OCI-LY1 (cell line): ENCODE data around the gene LSM10.
A peak's percentile ranks its signal among the peaks of the same experiment; 100 is the strongest.

ENCODE experiments used
- H2AFZ ChIP-seq: fragments of 200-600 bp; sonication (generic), shearing (Covaris generic); 2 replicates; pipeline ENCODE4 v1.6.0; 2014; ENCODE audit warnings: antibody characterized with exemption, mild to moderate bottlenecking, low read length
- H3F3A ChIP-seq: fragments of 200-600 bp; sonication (generic), shearing (Covaris generic); 2 replicates; pipeline ENCODE4 v1.6.0; 2014; ENCODE audit warnings: mild to moderate bottlenecking, antibody characterized with exemption, low read length, moderate library complexity; ENCODE audit not compliant: insufficient read depth
- H3K27ac ChIP-seq: fragments of 200-600 bp; sonication (generic); 2 replicates; pipeline ENCODE4 v1.5.1; 2014; ENCODE audit warnings: low read length, mixed run types, mild to moderate bottlenecking, low read depth; ENCODE audit not compliant: poor library complexity, severe bottlenecking
- H3K27me3 ChIP-seq: fragments of 200-600 bp; sonication (generic); 2 replicates; pipeline ENCODE4 v1.6.0; 2014; ENCODE audit warnings: antibody characterized with exemption, mild to moderate bottlenecking, low read length, moderate library complexity; ENCODE audit not compliant: insufficient read depth
- H3K36me3 ChIP-seq: fragments of 200-600 bp; sonication (generic); 2 replicates; pipeline ENCODE4 v1.6.1; 2014; ENCODE audit warnings: mild to moderate bottlenecking, antibody characterized with exemption, low read length, moderate library complexity, mixed read lengths; ENCODE audit not compliant: insufficient read depth
- H3K4me1 ChIP-seq: fragments of 200-600 bp; sonication (generic); 2 replicates; pipeline ENCODE4 v1.5.1; 2014; ENCODE audit warnings: mild to moderate bottlenecking, low read length, moderate library complexity; ENCODE audit not compliant: insufficient read depth, severe bottlenecking
- H3K4me2 ChIP-seq: fragments of 200-600 bp; sonication (generic), shearing (Covaris generic); 2 replicates; pipeline ENCODE4 v1.6.1; 2014; ENCODE audit warnings: low read length
- H3K4me3 ChIP-seq: fragments of 200-600 bp; sonication (generic); 2 replicates; pipeline ENCODE4 v1.5.1; 2014; ENCODE audit warnings: low read length, low read depth, mild to moderate bottlenecking, mixed read lengths; ENCODE audit not compliant: poor library complexity, severe bottlenecking
- H3K79me2 ChIP-seq: fragments of 200-600 bp; shearing (Covaris generic); 2 replicates; pipeline ENCODE4 v1.6.1; 2016; ENCODE audit warnings: mixed run types, low read length, mixed read lengths; ENCODE audit not compliant: insufficient read depth
- H3K9ac ChIP-seq: fragments of 200-600 bp; sonication (generic), shearing (Covaris generic); 2 replicates; pipeline ENCODE4 v1.6.1; 2014; ENCODE audit warnings: mild to moderate bottlenecking, low read length, mixed read lengths
- H3K9me2 ChIP-seq: fragments of 200-600 bp; sonication (generic), shearing (Covaris generic); 2 replicates; pipeline ENCODE4 v1.6.1; 2014; ENCODE audit warnings: low read depth, mild to moderate bottlenecking, low read length, mixed read lengths
- H3K9me3 ChIP-seq: fragments of 200-600 bp; shearing (Covaris generic); 2 replicates; pipeline ENCODE4 v1.6.1; 2014; ENCODE audit warnings: low read length, mixed read lengths
- H4K20me1 ChIP-seq: fragments of 200-600 bp; sonication (generic), shearing (Covaris generic); 2 replicates; pipeline ENCODE4 v1.6.0; 2016; ENCODE audit warnings: mild to moderate bottlenecking, low read length; ENCODE audit not compliant: insufficient read depth
- EZH2 ChIP-seq: fragments of 200-600 bp; sonication (generic), shearing (Covaris generic); IDR thresholded peaks from 2 replicates; pipeline ENCODE4 v1.8.0; 2017; ENCODE audit warnings: borderline replicate concordance, mixed run types, mild to moderate bottlenecking, antibody characterized with exemption, low read length, moderate library complexity, mixed read lengths
- TF ChIP-seq, protein P1 (sequence below): fragments of 200-600 bp; sonication (generic), shearing (Covaris generic); IDR thresholded peaks from 2 replicates; pipeline ENCODE4 v1.5.1; 2017; ENCODE audit warnings: mild to moderate bottlenecking, antibody characterized with exemption, low read length, moderate library complexity, mixed read lengths

LSM10 gene

DNA sequence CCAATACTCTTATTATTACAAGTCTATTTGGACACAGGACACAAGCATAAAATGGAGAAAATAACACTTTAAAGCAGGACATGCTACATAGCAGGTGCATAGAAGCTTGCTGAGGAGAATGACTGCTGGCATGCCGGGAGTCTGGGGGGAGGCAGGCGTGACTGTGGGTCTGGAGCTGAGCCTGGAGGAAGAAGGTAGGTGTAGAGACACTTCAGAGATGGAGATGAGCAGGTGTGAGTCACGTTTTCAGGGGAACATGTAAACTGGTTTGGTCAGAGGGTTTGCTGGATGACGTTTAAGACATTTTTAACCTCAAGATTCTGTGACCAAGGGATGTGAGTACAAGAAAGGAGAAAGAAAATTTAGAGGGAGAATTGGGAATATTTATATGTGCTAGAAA is 28.1 kb upstream of the LSM10 start:
- Histone ChIP-seq H3K4me2 (no peak overlapping the region), H3K9me2 (no peaks in the 10 kb centered on the region), H3K9ac (no peak overlapping the region), H3F3A (no peaks in the 10 kb centered on the region), H3K79me2 (no peaks in the 10 kb centered on the region), H3K4me3 (no peak overlapping the region), H3K36me3 (no peaks in the 10 kb centered on the region), H3K4me1 (no peaks in the 10 kb centered on the region), H3K27ac (no peak overlapping the region), H3K27me3 (0 out of 2 replicates have a peak, but pooled peaks cover 5% of the 10 kb centered on the region), H3K9me3 (no peaks in the 10 kb centered on the region), H2AFZ (no peak overlapping the region), H4K20me1 (no peaks in the 10 kb centered on the region)
- TF ChIP-seq EZH2, result no peak
- TF ChIP-seq, protein P1, sequence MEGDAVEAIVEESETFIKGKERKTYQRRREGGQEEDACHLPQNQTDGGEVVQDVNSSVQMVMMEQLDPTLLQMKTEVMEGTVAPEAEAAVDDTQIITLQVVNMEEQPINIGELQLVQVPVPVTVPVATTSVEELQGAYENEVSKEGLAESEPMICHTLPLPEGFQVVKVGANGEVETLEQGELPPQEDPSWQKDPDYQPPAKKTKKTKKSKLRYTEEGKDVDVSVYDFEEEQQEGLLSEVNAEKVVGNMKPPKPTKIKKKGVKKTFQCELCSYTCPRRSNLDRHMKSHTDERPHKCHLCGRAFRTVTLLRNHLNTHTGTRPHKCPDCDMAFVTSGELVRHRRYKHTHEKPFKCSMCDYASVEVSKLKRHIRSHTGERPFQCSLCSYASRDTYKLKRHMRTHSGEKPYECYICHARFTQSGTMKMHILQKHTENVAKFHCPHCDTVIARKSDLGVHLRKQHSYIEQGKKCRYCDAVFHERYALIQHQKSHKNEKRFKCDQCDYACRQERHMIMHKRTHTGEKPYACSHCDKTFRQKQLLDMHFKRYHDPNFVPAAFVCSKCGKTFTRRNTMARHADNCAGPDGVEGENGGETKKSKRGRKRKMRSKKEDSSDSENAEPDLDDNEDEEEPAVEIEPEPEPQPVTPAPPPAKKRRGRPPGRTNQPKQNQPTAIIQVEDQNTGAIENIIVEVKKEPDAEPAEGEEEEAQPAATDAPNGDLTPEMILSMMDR, result no peak

DNA sequence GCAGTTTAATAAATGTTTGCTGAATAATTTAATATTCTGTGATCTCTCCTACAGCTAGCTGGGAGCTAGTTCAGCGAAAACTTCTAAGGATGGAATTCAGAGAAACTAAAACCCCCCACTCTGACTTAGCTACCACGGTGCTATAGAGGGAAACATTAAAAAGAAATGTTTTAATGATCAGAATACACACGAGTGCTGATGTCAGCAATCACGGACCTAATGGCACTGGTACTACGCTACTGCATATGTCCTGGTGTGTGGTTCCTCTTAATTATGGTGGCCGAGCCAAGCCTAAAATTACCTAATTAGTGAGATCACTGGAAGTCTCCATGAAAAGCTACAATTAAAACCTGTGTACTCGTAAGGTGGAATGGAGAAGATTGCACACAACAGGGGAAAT is 23.9 kb upstream of the LSM10 start:
- H3K9me3 ChIP-seq, result no peaks in the 10 kb centered on the region
- no peak for TF ChIP-seq EZH2
- TF ChIP-seq, protein P1, result no peak
- no peak overlapping the region for H3K9ac ChIP-seq
- H3K4me2 ChIP-seq, result no peak overlapping the region
- peaks cover 21% of the 10 kb centered on the region for H3K4me1 ChIP-seq
- no peaks in the 10 kb centered on the region for H3F3A ChIP-seq
- no peaks in the 10 kb centered on the region for H3K79me2 ChIP-seq
- no peaks in the 10 kb centered on the region for H3K9me2 ChIP-seq
- H4K20me1 ChIP-seq, result no peaks in the 10 kb centered on the region
- H2AFZ ChIP-seq, result no peak overlapping the region
- H3K36me3 ChIP-seq, result no peaks in the 10 kb centered on the region
- no peak overlapping the region for H3K27ac ChIP-seq
- H3K4me3 ChIP-seq, result no peak overlapping the region
- 0 out of 2 replicates have a peak, but pooled peaks cover 5% of the 10 kb centered on the region for H3K27me3 ChIP-seq

DNA sequence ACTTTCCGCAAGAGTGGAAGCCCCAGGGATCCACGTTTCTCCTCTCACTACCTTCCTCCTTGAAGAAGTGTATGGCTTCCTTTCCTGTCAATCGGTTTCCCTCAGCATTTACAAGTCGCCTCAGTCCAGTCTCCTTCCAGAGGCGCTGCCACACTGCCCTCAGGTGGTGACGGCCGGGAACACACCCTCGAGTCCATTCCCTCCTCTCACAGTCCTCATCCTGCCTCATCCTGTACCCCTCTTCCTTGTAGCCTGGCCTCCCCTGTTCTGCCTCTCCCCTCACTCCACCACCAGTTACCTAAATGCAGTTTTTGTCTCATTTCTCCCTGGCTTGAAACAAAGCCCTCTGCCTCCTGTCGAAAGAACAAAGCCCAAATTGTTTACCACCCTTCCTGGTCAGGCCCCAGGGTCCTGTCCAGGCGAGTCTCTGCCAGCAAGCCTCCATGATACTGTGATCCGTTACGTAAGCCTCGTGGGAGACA is 23.2 kb upstream of the LSM10 start:
- H3K27ac ChIP-seq, result no peak overlapping the region
- no peak overlapping the region for H3K4me2 ChIP-seq
- H3F3A ChIP-seq, result no peaks in the 10 kb centered on the region
- H3K9ac ChIP-seq, result no peak overlapping the region
- H3K27me3 ChIP-seq, result no peaks in the 10 kb centered on the region
- no peaks in the 10 kb centered on the region for H4K20me1 ChIP-seq
- H3K9me2 ChIP-seq, result no peaks in the 10 kb centered on the region
- no peak overlapping the region for H2AFZ ChIP-seq
- TF ChIP-seq, protein P1, result peak; percentile 94
- no peak for TF ChIP-seq EZH2
- no peaks in the 10 kb centered on the region for H3K9me3 ChIP-seq
- H3K36me3 ChIP-seq, result no peaks in the 10 kb centered on the region
- H3K4me1 ChIP-seq, result peaks cover 21% of the 10 kb centered on the region
- H3K4me3 ChIP-seq, result no peak overlapping the region
- no peaks in the 10 kb centered on the region for H3K79me2 ChIP-seq
